Frontal cortex (tissue), 4 donors: ENCODE results near the gene ATP6V1D. TPM values are rescaled to one million over a fixed set of nuclear protein-coding genes. Genes with fewer than 3 reads are reported as not detected.
"Not testable (repeated sequence)": the region's sequence is repeated elsewhere in the genome, so short reads cannot be mapped to it uniquely, and the experiment has no call there.

Experiments
- DNase-seq, 2 donors: peaks; one replicate each; pipeline ENCODE4 v3.0.0; 2012; ENCODE audit warnings: low spot score in 2 of 2
- FAIRE-seq: peaks from 2 replicates; lab custom pipeline; 2012; peaks lifted over from hg19 to GRCh38; lab: Jason Lieb, UNC
- total RNA-seq: library from RNA; depleted of rRNA; stranded (reverse); fragments of >200 nt; gene quantifications from one replicate; pipeline ENCODE4 v1.2.3, GENCODE V29; 2014
- donor health status: control.
- donor health status: control.
- donor health status: control.

Gene ATP6V1D
- total RNA-seq = 159 TPM

DNA sequence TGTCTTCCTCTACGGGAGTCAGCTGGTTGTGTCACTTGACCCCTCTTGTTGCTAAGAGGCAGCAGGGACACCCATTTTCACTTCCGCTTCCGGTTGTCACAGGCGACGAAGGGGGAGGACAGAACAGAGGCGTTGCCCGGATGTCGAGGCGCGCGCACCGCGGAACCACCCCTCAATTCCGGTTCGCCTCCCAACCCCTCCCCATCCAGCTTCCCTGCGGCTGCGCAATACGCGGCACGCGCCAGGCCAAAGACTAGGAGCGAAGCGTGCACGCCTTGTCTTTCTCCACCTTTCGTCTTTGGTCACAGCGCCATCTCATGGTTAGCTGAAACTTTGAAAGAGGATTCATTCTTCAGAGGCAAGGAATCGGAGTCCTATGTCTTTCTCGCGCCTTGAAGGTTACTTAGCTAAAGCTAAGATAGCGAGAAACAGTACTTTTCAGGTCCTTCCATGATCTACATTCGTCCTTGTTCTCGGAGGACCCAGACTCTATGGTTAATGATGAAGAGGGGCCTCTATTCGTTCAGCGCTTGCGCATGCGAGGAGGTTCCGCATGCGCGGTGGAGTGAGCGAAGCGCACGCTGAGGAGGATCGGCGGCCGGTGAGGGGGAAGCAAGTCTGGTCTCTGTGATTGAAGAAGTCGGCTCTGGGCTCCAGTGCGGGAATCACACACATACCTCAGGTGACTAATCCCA is at the start of gene ATP6V1D, which contains the start of gene EIF2S1:
Gene ATP6V1D, minus strand, starts transcription at position 30 of the 695 bp plus-strand sequence. CDS start 106 bp downstream, outside the sequence.
Gene EIF2S1, plus strand, starts transcription at position 554 of the 695 bp plus-strand sequence. CDS start 4,440 bp downstream, outside the sequence.
- DNase-seq = peak; percentile 85 to 93
- FAIRE-seq = peak; percentile 89

DNA sequence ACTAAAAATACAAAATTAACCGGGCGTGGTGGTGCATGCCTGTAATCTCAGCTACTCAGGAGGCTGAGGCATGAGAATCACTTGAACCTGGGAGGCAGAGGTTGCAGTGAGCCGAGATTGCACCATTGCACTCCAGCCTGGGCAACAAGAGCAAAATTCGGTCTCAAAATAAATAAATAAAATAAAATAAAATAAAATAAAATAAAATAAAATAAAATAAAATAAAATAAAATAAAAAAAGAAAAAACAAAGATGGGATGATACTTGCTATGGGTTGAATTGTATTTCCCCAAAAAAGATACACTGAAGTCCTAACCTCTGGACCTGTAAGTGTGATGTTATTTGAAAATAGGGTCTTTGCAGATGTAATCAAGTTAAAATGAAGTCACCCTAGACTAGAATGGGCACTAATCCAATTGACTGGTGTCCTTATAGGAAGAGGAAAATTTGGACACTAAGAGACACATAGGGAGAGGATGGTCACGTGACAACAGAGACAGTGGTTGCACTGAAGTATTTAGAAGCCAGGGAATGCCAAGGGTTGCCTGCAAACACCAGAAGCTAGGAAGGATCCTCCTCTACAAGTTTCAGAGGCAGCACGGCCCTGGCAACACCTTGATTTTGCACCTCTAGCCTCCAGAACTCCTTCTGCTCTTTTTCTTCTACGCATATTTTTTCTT is 48.7 kb upstream of the ATP6V1D start:
- DNase-seq, FAIRE-seq: not testable (repeated sequence)

DNA sequence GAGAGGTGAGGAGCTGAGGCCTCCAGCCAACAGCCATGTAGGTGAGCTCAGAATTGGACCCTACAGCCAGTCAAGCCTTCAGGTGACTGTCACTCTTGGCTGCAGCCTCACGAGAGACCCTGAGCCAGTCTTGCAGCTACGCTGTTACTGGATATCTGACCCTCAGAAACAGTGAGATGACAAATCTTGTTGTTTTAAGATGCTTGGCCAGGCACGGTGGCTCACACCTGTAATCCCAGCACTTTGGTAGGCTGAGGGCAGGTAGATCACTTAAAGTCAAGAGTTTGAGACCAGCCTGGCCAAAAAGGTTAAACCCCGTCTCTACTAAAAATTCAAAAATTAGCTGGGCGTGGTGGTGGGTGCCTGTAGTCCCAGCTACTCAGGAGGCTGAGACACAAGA is 46.2 kb upstream of the ATP6V1D start:
- DNase-seq = no peak
- no peak for FAIRE-seq

DNA sequence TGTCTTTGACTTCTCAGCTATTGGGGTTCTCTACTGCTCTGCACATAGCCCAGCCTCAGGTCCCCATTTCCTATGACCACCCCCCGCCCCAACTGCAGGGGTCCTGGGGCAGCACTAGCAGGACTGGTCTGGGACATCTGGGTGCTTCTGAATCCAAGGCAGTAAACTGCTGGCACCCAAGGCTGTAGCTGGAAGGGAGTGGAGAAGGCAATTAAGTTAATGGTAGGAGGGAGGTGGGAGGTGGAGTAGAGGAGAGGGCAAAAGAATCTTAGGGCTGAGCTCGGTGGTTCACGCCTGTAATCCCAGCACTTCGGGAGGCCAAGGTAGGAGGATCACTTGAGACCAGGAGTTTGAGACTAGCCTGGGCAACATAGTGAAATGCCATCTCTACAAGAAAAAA is 40.8 kb upstream of the ATP6V1D start:
- no peak for FAIRE-seq
- DNase-seq = no peak

DNA sequence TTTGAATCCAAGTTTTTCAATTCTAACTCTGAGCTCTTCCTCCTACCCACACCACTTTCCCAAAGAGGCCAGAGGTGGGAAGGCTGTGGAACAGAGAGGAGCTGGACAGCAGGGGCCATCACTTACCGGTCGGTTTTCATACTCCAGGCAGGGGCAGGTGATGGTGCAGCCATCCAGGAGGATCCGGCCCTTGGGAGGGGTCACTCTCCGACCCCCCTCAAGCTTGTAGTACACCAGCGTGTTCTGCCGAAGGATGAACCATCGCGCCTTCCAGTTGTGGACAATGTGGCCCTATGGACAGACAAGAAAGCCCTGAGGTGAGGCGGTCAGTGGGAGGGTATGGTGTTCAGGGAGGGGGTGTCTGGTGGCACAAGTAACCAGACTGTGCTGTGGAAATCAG is 37.9 kb upstream of the ATP6V1D start:
- DNase-seq (no peak), FAIRE-seq (no peak)

DNA sequence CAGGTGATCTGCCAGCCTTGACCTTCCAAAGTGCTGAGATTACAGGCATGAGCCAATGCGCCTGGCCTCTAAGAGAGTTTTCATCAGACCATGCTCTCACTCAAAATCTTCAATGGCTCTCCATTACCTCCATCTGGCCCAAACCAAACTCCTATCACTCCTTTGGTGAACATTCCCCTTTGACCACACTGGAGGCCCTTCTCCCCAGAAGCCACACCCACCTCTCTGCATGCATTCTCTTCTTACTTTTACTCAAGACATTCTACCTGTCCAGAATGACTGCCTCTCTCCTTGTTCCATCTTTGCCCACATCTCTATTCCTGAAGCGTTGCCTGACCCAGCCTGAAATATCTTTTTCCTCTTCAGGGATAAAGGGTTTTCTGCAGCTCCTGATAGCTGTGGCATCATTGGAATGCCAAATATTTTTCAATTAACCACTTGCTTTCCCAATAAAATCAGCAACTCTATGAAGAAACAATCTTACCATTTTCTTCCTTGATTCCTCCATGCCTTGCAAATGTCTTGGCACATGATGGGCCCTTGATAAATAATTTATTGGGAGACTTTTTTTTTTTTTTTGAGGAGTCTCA is 36.9 kb upstream of the ATP6V1D start:
- FAIRE-seq (no peak), DNase-seq (no peak)

DNA sequence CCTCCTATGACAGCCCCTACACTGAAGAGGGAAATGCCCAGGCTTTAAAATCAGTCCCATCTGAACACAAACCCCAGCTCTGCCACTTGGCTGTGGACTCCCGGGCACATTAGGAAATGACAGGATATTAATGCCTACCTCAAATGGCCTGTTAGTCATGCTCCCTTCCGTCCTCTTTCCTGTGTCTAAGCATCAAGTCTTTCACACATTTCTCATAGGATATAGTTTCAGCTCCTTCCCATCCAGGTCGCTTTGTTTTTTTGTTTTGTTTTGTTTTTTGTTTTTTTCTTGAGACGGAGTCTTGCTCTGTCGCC is 36.2 kb upstream of the ATP6V1D start:
- FAIRE-seq (no peak), DNase-seq (no peak)

DNA sequence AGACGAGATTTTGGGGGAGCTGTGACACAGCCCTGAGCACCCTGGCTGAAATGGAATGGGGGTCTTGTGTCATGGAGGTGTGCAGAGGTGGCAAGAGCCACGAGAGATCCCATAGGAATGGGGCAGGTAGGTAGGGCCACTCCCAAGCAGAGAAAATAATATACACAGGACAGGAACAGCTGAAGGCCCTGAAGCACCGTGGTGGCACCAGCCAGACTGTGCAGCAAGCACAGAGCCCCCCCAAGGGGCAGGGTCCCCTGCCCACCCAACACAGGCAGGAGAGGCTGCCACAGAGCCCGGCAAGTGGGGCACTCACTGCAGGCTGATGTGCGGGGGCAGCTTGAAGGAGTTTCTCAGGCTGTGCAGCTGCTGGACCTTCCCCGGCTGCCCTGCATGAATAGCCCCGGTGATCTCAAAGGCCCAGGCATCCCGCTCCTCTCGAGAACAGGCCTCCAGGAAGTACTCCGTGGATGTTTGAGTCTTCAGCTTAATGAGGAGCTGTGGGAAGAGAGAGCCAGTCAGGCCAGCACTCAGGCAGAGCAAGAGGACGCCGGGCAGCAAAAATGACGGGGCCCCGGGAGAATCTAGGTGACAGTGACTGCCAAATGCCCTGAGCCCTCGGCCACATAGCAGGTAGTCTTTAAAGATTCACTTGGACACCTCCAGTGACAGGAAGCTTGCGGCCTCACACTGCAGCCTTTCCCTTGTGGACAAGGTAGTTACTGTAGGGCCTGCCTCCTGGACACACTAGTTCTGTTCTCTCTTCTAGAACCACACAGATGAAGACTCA is 35.7 kb upstream of the ATP6V1D start:
- DNase-seq = no peak
- no peak for FAIRE-seq

DNA sequence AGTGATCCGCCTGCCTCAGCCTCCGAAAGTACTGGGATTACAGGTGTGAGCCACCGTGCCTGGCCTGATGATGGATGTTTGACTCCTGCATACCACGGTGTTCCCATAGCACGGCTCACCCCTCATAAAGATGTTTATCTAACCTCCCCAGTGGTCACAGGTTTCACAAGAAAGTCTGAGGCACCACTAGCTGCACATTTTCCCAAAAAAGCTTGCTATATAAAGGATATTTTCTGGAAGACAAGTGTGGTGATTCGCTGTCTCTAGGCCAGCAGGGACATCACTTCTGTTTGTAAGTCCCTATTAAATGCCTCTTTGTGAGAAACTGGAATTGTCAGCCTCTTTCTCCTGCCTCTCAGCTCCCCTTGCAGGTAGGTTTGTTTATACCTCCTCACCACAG is 34.1 kb upstream of the ATP6V1D start:
- FAIRE-seq = no peak
- no peak for DNase-seq

DNA sequence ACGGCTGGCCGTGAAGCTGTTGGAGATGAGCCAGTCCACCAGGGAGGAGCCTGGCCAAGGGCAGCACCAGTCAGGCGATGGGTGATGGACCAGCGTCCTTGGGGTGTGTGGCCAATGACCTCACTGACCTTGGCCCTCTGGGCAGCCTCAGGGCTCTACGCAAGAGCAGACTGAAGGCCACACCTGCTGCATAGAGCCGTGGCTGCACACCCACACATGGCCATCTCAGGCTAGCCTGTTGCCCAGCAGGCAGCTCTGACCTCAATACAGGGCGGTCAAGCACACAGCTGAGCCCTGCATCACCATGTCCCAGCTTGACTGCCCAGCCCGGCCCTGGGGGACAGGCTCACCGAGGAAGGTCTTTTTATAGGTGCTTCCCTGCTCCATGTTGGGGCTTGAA is 33.2 kb upstream of the ATP6V1D start:
- no peak for FAIRE-seq
- no peak for DNase-seq

DNA sequence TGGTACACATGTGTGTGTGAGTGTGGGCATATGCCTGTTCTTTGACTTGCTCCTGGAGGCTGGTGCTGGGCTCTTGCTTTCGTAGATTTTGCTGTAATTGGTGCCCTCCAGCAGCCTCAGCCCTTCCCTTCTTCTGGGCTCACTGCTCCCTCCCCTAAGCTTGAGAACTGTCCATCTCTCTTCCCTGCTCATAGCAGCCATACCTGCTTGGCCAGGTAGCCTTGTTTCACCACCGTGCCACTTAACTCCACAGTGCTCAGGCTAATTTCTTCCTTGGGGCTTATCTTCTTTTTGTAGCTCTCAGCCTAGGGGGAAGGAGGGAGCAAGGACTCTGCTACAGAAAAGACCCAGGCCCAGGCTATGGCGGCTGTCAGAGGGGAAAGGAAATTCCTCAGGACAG is 32.5 kb upstream of the ATP6V1D start:
- DNase-seq (no peak), FAIRE-seq (no peak)

DNA sequence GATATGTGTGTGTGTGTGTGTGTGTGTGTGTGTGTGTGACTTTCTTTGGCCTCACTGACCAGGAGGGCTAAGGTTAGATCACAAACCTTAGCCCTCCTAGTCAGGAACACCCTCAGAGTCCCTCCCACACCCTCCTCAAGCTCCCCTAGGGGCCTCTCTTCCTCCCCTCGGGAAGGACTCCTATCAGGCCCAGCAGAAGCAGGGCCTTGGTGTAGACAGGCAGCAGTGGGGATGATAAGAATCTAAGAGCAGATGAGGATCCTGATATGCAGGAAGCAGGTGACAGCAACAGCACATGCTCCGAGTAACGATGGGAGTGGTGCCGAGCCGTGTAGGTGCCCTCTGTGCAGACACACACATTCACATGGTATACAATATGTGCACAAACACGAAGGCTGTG is 31.7 kb upstream of the ATP6V1D start:
- FAIRE-seq (no peak), DNase-seq (no peak)

DNA sequence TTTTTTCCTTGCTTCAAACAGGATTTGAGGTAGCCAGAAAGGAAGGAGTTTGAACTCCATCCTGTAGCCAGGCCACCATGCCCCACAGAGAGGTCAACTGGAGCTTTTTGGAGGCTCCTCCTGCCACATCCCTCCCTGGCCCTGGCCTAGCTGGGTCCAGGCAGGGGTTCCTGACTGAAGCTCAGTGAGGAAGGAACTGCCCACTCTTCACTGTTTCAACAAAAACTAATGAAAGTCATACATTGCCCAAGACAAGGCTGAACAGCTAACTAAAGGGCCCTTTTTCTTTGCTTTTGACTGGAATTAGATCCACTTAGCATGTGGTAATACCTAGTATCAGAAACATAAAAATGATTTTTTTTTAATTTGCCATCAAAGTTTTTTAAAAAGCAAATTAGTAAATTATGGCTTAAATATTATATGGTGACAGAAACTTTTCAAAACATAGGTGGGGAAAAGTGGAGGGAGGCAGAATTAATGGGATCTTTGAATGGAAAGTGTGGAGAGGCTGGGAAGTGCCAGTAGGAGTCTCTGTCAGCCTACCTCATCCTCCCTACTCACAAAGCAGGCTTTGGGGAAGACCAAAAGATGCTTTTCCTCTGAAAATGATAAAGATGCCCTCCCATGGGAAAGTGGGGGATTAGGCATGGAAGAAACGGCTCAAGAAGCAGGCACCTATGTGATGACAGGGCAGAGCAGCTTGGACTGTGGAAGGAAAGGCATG is 30.4 kb upstream of the ATP6V1D start:
- FAIRE-seq (no peak), DNase-seq (no peak)

DNA sequence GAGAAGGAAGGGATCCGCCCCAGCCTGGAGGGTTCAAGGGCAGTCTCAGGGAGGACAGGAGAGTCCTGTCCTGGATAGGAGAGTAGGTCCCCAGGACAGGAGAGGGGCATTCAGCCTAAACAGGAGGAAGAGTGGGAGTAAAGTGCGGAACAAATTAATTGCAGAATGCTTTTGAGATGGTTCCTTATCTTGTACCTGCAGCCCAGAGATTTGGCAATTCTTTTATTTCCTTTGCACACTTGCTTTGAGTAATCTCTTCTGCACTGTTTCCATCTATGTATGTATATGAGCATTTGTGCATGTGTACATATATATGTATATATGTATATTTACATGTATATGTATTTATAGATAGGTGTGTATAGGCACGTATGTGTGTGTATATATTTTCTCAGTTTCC is 29.7 kb upstream of the ATP6V1D start:
- FAIRE-seq (no peak), DNase-seq (no peak)

DNA sequence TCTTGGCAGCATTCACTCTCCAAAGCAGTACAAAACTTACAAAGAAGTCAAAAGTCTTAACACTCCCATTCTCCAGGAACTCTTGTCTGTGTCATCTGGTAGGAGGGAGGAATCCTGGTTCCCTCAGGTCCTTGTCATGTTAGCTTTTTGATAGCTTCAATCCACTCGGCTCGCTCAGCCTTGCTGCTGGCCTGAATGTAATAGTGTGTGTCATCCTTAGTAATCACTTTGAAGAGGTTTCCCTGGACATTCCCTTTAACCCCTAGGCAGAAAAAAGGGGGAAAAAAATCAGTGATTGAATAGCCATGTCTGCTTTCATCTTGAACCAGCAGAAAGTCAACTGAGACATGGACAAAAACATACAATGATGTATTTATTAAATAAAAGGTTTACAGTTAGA is 27.6 kb upstream of the ATP6V1D start:
- DNase-seq = no peak
- FAIRE-seq = no peak

DNA sequence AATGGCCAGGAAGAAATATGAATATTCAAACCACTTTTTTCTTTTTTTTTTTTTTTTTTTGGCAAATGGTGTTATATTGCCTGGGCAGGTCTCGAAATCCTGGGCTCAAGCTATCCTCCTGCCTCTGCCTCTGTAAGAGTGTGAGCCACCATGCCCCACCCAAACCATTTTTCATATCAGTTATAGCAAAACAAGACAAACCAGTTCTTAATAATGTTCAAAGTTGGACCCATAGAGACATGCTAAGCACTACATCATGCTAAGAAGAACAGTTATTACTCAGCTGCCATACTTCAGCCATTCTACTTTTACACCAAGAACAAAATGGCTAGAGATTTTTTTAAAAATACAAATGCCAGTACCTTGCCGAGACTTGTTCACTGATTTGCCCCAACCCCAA is 26.0 kb upstream of the ATP6V1D start:
- DNase-seq (no peak), FAIRE-seq (no peak)

DNA sequence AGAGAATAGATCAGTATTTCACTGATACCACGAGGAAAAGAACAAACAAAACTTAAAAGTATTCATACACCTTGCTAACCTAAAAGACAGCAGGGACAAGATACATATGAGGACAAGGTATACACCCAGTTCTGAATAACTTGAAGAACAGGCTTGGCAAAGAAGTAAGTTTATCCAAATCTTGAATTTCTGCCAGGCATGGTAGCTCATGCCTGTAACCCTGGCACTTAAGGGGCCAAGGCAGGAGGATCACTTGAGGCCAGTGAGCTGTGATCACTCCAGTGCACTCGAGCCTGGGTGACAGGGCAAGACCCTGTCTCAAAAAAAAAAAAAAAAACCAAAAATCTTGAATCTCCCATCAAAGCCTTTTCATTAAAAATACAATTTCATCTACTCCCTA is 25.5 kb upstream of the ATP6V1D start:
- DNase-seq = no peak
- FAIRE-seq = no peak

DNA sequence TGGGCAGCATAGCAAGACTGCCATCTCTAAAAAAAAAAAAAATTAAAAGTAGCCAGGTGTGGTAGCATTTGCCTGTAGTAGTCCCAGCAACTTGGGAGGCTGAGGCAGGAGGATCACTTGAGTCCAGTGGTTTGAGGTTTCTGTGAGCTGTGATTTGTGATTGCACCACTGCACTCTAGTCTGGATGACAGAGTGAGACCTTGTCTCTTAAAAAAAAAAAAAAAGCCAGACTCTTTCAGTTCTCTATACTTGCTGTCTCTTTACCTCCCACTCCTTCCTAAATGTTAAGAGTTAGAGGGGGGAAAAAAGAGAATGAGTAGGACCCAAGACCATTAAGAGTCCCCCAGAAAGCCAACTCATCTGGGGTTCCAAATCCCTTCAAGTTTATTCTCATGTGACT is 18.3 kb upstream of the ATP6V1D start:
- no peak for FAIRE-seq
- DNase-seq = no peak

DNA sequence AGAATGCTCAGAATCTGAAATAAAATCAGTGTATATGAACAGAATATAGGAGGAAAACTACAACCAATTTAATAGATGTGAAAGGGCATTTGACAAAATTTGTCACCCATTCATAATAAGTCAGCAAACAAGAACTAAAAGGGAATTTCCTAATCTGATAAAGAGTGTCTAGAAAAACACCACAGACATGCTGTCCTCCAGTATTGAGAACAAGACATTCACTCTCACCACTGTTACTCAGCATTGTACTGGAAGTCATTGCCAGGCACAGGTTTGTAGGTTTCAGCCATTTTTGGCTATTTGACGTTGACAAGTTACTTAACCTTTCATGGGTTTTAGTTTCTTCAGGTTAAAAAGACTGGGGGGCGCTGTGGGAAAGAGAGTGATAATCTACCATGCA is 13.7 kb upstream of the ATP6V1D start:
- DNase-seq (no peak), FAIRE-seq (no peak)

DNA sequence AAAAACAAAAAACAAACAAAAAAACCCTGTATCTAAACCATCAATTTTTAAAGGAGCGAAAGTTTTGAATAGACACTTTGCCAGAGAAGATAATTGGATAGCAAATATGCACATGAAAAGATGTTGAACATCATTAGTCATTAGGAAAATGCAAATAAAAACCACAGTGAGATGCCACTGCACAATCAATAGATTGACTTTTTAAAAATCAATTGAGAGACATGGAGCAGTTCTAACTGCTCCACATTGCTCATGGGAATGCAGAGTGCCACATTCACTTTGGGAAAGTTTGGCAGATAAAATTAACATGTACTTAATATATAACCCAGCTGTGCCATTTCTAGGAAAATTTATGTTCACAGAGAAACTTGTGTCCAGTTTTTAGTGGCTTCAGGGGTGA is 13.2 kb upstream of the ATP6V1D start:
- no peak for FAIRE-seq
- no peak for DNase-seq
